T-helper 2 cell treated with Interferon-gamma antibody and Interleukin-4, amounts not matched to agents 100 ng/mL and 5 ng/mL, for 36 hours (primary cell): ENCODE results near the gene NF1. TPM values are rescaled to one million over a fixed set of nuclear protein-coding genes. Genes with fewer than 3 reads are reported as not detected.

ENCODE experiments used
- intact Hi-C: fragments of 100-400 bp; cut with micrococcal nuclease; formaldehyde crosslinking; loops from one replicate; pipeline ENCODE4 v1.15.1; 2023
- total RNA-seq: library from RNA; stranded (reverse); gene quantifications from 2 replicates; pipeline ENCODE4 v1.2.3, GENCODE V29; 2022

The NF1 gene
- total RNA-seq, 1 donor from 2014 or later = 24.4 TPM

- intact Hi-C loops = no loop called here
These were observed 198.8 kb downstream of the NF1 start for GRCh38 chr17:31293581-31293980.

GRCh38 chr17:31294231-31294630 lies 199.5 kb downstream of the NF1 start:
- intact Hi-C loops = no loop called here

GRCh38 chr17:31294820-31295488 lies 200.2 kb downstream of the NF1 start:
- intact Hi-C loops = no loop called here

- intact Hi-C loops = no loop called here
These were observed 200.7 kb downstream of the NF1 start for GRCh38 chr17:31295489-31295871.

- intact Hi-C loops = no loop called here
These were observed 201.4 kb downstream of the NF1 start for GRCh38 chr17:31296142-31296541.

GRCh38 chr17:31297090-31297489 lies 202.3 kb downstream of the NF1 start, which contains the start of gene OMG:
Gene OMG, minus strand, starts transcription at chr17:31297239. Its CDS starts 908 bp downstream, at chr17:31296331.
- intact Hi-C loops = no loop called here

- intact Hi-C loops = no loop called here
These were observed 204.8 kb downstream of the NF1 start for GRCh38 chr17:31299624-31300023.

GRCh38 chr17:31307640-31308039 lies 212.9 kb downstream of the NF1 start:
- intact Hi-C loops = no loop called here

GRCh38 chr17:31308372-31309334 lies 213.9 kb downstream of the NF1 start:
- intact Hi-C loops = no loop called here

- intact Hi-C loops = no loop called here
These were observed 214.8 kb downstream of the NF1 start for GRCh38 chr17:31309556-31309955.

GRCh38 chr17:31310260-31310659 lies 215.5 kb downstream of the NF1 start:
- intact Hi-C loops = loop anchor here (1.0 to 10.0 kb wide), 5 partner anchors 11 to 488 kb away; partner anchors contain the start of genes CRLF3, EVI2A and RNF135

GRCh38 chr17:31310886-31311285 lies 216.1 kb downstream of the NF1 start:
- intact Hi-C loops = loop anchor here (1.0 to 10.0 kb wide), 5 partner anchors 10 to 489 kb away; partner anchors contain the start of genes CRLF3, EVI2A and RNF135

GRCh38 chr17:31311526-31311925 lies 216.7 kb downstream of the NF1 start:
- intact Hi-C loops = loop anchor here (5.0 to 10.0 kb wide), 4 partner anchors 181 to 489 kb away; partner anchors contain the start of genes CRLF3 and RNF135

- intact Hi-C loops = loop anchor here (5.0 to 10.0 kb wide), 4 partner anchors 180 to 490 kb away; partner anchors contain the start of genes CRLF3 and RNF135
These were observed 217.4 kb downstream of the NF1 start for GRCh38 chr17:31312223-31312622.

- intact Hi-C loops = loop anchor here (5.0 to 10.0 kb wide), 4 partner anchors 178 to 492 kb away; partner anchors contain the start of genes CRLF3 and RNF135
These were observed 219.4 kb downstream of the NF1 start, which contains the start of gene EVI2B for GRCh38 chr17:31313982-31314781. Gene EVI2B, minus strand, starts transcription at chr17:31314054. Its CDS starts 8,445 bp downstream, at chr17:31305609.

- intact Hi-C loops = loop anchor here (5.0 to 10.0 kb wide), 4 partner anchors 178 to 492 kb away; partner anchors contain the start of genes CRLF3 and RNF135
These were observed 220.0 kb downstream of the NF1 start for GRCh38 chr17:31314782-31315100.

GRCh38 chr17:31318298-31318801 lies 223.6 kb downstream of the NF1 start:
- intact Hi-C loops = loop anchor here (10.0 kb wide), 1 partner anchor 226 kb away; no protein-coding TSS in a partner anchor

GRCh38 chr17:31318851-31319661 lies 224.3 kb downstream of the NF1 start:
- intact Hi-C loops = loop anchor here (10.0 kb wide), 1 partner anchor 226 kb away; no protein-coding TSS in a partner anchor

GRCh38 chr17:31320241-31320640 lies 225.5 kb downstream of the NF1 start:
- intact Hi-C loops = loop anchor here (2.0 to 5.0 kb wide), 2 partner anchors 53 to 167 kb away; no protein-coding TSS in a partner anchor
